HepG2 (cell line): ENCODE measurements around the gene WNK2. TPM values are rescaled to one million over a fixed set of nuclear protein-coding genes. Genes with fewer than 3 reads are reported as not detected.
A peak's percentile ranks its signal among the peaks of the same experiment; 100 is the strongest.

Experiments
- ATAC-seq: fragments of 200-7000 bp; cut with Tn5 transposase; 3 replicates; pipeline ENCODE4 v1.9.1; 2020; ENCODE audit warnings: mild to moderate bottlenecking, moderate library complexity
- BruUV-seq: library from RNA; stranded (reverse); fragments of 400-500 nt; replicated peaks from 2 replicates; lab custom pipeline; 2021; lab: Mats Ljungman, UMichigan
- CTCF ChIA-PET: fragments of 300-600 bp; formaldehyde crosslinking; extraction: SDS; loops from one replicate; lab custom pipeline; 2021; ENCODE audit warnings: low total read pairs, inconsistent platforms, low intra/inter-chr PET ratio; lab: Yijun Ruan, JAX
- POLR2A ChIA-PET: fragments of 350-600 bp; sonication (Branson Sonifier 250); formaldehyde crosslinking; loops from one replicate; lab custom pipeline; 2020; ENCODE audit warnings: antibody characterized with exemption, inconsistent platforms; lab: Yijun Ruan, JAX
- DNase-seq: peaks from one replicate; pipeline ENCODE4 v3.0.0-alpha.2; 2015; ENCODE audit warnings: low spot score
- FAIRE-seq: peaks from 3 replicates; lab custom pipeline; 2011; peaks lifted over from hg19 to GRCh38; lab: Jason Lieb, UNC
- H2AFZ ChIP-seq: one replicate; pipeline ENCODE4 v1.6.1; 2011; ENCODE audit warnings: low read length, inconsistent platforms
- H3K27ac ChIP-seq: fragments of 300-600 bp; 3 replicates; pipeline ENCODE4 v1.8.0; 2011; ENCODE audit warnings: mixed run types, mild to moderate bottlenecking, mixed read lengths, low read length, inconsistent platforms; ENCODE audit not compliant: insufficient read depth; ENCODE audit errors: extremely low read length
- H3K27me3 ChIP-seq, 2 experiments: fragments of 200-600 bp in 1 of 2; 2 replicates in 1 of 2; 3 replicates in 1 of 2; pipeline versions ENCODE4 v1.6.0 to v1.8.0; 2011; ENCODE audit warnings: low read length in 2 of 2, mild to moderate bottlenecking in 2 of 2, moderate library complexity in 2 of 2, inconsistent platforms in 1 of 2; ENCODE audit not compliant: insufficient read depth in 2 of 2, control insufficient read depth in 1 of 2
- H3K36me3 ChIP-seq, 2 experiments: fragments of 200-600 bp in 1 of 2; replicated peaks in 1 of 2; 2 replicates in 1 of 2; 3 replicates in 1 of 2; pipeline versions ENCODE4 v1.5.1 to v1.8.0; 2011; ENCODE audit warnings: low read length in 2 of 2, inconsistent platforms in 1 of 2; ENCODE audit not compliant: insufficient read depth in 2 of 2, control insufficient read depth in 1 of 2
- H3K4me1 ChIP-seq: 2 replicates; pipeline ENCODE4 v1.5.1; 2012; ENCODE audit warnings: low read length, inconsistent platforms; ENCODE audit not compliant: insufficient read depth
- H3K4me2 ChIP-seq: 2 replicates; pipeline ENCODE4 v1.6.0; 2011; ENCODE audit warnings: low read depth, low read length, inconsistent platforms
- H3K4me3 ChIP-seq, 3 experiments: fragments of 200-600 bp in 1 of 3; sonication (generic), shearing (Covaris generic) in 1 of 3; replicated peaks in 1 of 3; 2 replicates each; pipeline ENCODE4 v1.5.1; 2011 to 2016; ENCODE audit warnings: low read length in 3 of 3, inconsistent platforms in 2 of 3, low read depth in 2 of 3, mild to moderate bottlenecking in 2 of 3, control low read depth in 1 of 3, mixed read lengths in 1 of 3; ENCODE audit not compliant: insufficient read depth in 1 of 3
- H3K79me2 ChIP-seq: one replicate; pipeline ENCODE4 v1.6.1; 2011; ENCODE audit warnings: low read length, inconsistent platforms; ENCODE audit not compliant: insufficient read depth
- H3K9ac ChIP-seq: 2 replicates; pipeline ENCODE4 v1.6.0; 2011; ENCODE audit warnings: mild to moderate bottlenecking, low read depth, low read length, inconsistent platforms; ENCODE audit not compliant: insufficient read depth
- H3K9me3 ChIP-seq: 2 replicates; pipeline ENCODE4 v1.5.1; 2012; ENCODE audit warnings: mild to moderate bottlenecking, low read length
- H4K20me1 ChIP-seq: 2 replicates; pipeline ENCODE4 v1.6.0; 2011; ENCODE audit warnings: inconsistent platforms, mild to moderate bottlenecking, low read length, moderate library complexity; ENCODE audit not compliant: insufficient read depth
- CHCHD3 ChIP-seq: sonication (generic); formaldehyde crosslinking; IDR thresholded peaks from 2 replicates; pipeline ENCODE4 v1.8.0; 2022; ENCODE audit warnings: mild to moderate bottlenecking, missing genetic modification reagents, moderate library complexity
- FOXA3 ChIP-seq: IDR thresholded peaks from 2 replicates; pipeline ENCODE4 v1.6.1; 2016; ENCODE audit warnings: missing genetic modification reagents, missing compliant biosample characterization
- HDAC1 ChIP-seq: sonication (generic); formaldehyde crosslinking; IDR thresholded peaks from 2 replicates; pipeline ENCODE4 v1.5.1; 2020; ENCODE audit warnings: mild to moderate bottlenecking, missing genetic modification reagents
- PITX1 ChIP-seq: sonication (generic); formaldehyde crosslinking; IDR thresholded peaks from 2 replicates; pipeline ENCODE4 v1.5.1; 2020; ENCODE audit warnings: mild to moderate bottlenecking, missing genetic modification reagents
- SATB2 ChIP-seq: sonication (generic); formaldehyde crosslinking; IDR thresholded peaks from 2 replicates; pipeline ENCODE4 v1.5.0; 2020; ENCODE audit warnings: missing genetic modification reagents
- SCMH1 ChIP-seq: sonication (generic); formaldehyde crosslinking; IDR thresholded peaks from 2 replicates; pipeline ENCODE4 v1.9.0; 2021; ENCODE audit warnings: missing genetic modification reagents, mild to moderate bottlenecking, borderline replicate concordance
- SRF ChIP-seq: IDR thresholded peaks from 2 replicates; pipeline ENCODE4 v1.6.1; 2011; ENCODE audit warnings: mild to moderate bottlenecking, low read depth, low read length, moderate library complexity
- ZNF143 ChIP-seq: sonication (generic); formaldehyde crosslinking; IDR thresholded peaks from 2 replicates; pipeline ENCODE4 v1.4.0; 2020; ENCODE audit warnings: missing genetic modification reagents
- ZNF234 ChIP-seq: sonication (generic); formaldehyde crosslinking; conservative IDR thresholded peaks from 2 replicates; pipeline ENCODE4 v1.5.1; 2020; ENCODE audit warnings: mild to moderate bottlenecking, missing genetic modification reagents
- ZNF251 ChIP-seq: sonication (generic); formaldehyde crosslinking; IDR thresholded peaks from 2 replicates; pipeline ENCODE4 v1.9.0; 2021; ENCODE audit warnings: mild to moderate bottlenecking, missing genetic modification reagents
- ZNF256 ChIP-seq: sonication (generic); formaldehyde crosslinking; conservative IDR thresholded peaks from 2 replicates; pipeline ENCODE4 v1.4.0; 2020; ENCODE audit warnings: missing genetic modification reagents
- ZNF263 ChIP-seq: sonication (generic); formaldehyde crosslinking; IDR thresholded peaks from 2 replicates; pipeline ENCODE4 v1.4.0; 2020; ENCODE audit warnings: missing genetic modification reagents
- ZNF530 ChIP-seq: sonication (generic); formaldehyde crosslinking; IDR thresholded peaks from 2 replicates; pipeline ENCODE4 v1.5.0; 2020; ENCODE audit warnings: low read depth, mild to moderate bottlenecking, missing genetic modification reagents
- ZNF615 ChIP-seq: sonication (generic); formaldehyde crosslinking; IDR thresholded peaks from 2 replicates; pipeline ENCODE4 v1.5.0; 2020; ENCODE audit warnings: mild to moderate bottlenecking, missing genetic modification reagents, borderline replicate concordance
- ZNF768 ChIP-seq: sonication (generic); formaldehyde crosslinking; IDR thresholded peaks from 2 replicates; pipeline ENCODE4 v1.4.0; 2020; ENCODE audit warnings: missing genetic modification reagents
- ZNF841 ChIP-seq: sonication (generic); formaldehyde crosslinking; IDR thresholded peaks from 2 replicates; pipeline ENCODE4 v1.8.1; 2023; ENCODE audit warnings: missing genetic modification reagents, borderline replicate concordance
- WGBS: methylation state at CpG from one replicate; pipeline ENCODE4 v1.1.6; 2017; ENCODE audit warnings: low lambda C conversion rate; 5-methylcytosine and 5-hydroxymethylcytosine counted together
- in situ Hi-C: cut with HindIII; loops from 2 replicates; pipeline ENCODE4 v1.10.0; 2017; ENCODE audit warnings: low pct_unique_long_range_greater_than_20kb; ENCODE audit not compliant: extremely low pct_ligation_motif_present
- intact Hi-C: fragments of 100-400 bp; cut with micrococcal nuclease; formaldehyde crosslinking; loops from one replicate; pipeline ENCODE4 v1.10.0; 2022; ENCODE audit not compliant: unreplicated experiment
- polyA plus RNA-seq, 8 experiments: library from polyadenylated mRNA; depleted of rRNA in 3 of 8; stranded (reverse) in 7 of 8; unstranded in 1 of 8; fragments of >200 nt; fragmentation: Illumina TruSeq in 4 of 8; extraction: Trizol in 4 of 8; gene quantifications; 2 replicates each; pipeline versions ENCODE4 v1.2.1 to v1.2.3, GENCODE V29; 2011 to 2016; ENCODE audit warnings: low read depth in 4 of 8, missing spikeins in 1 of 8, mixed read lengths in 1 of 8; ENCODE audit not compliant: insufficient read depth in 1 of 8
- total RNA-seq, 5 experiments: library from RNA; depleted of rRNA; stranded (reverse); fragments of >200 nt; fragmentation: Illumina TruSeq; extraction: Trizol; gene quantifications; 2 replicates each; pipeline ENCODE4 v1.2.3, GENCODE V29; 2016; ENCODE audit warnings: low read depth in 1 of 5
- TF ChIP-seq, protein P1 (sequence below): sonication (generic); formaldehyde crosslinking; IDR thresholded peaks from 2 replicates; pipeline ENCODE4 v1.4.0; 2020; ENCODE audit warnings: missing genetic modification reagents, low read depth, mild to moderate bottlenecking, borderline replicate concordance

WNK2 gene
- total and polyA plus RNA-seq, 2 of the 13 experiments (the other 11 are each of a cell fraction or from before 2014, with no cell fraction given): 10.5 to 12.0 TPM

DNA sequence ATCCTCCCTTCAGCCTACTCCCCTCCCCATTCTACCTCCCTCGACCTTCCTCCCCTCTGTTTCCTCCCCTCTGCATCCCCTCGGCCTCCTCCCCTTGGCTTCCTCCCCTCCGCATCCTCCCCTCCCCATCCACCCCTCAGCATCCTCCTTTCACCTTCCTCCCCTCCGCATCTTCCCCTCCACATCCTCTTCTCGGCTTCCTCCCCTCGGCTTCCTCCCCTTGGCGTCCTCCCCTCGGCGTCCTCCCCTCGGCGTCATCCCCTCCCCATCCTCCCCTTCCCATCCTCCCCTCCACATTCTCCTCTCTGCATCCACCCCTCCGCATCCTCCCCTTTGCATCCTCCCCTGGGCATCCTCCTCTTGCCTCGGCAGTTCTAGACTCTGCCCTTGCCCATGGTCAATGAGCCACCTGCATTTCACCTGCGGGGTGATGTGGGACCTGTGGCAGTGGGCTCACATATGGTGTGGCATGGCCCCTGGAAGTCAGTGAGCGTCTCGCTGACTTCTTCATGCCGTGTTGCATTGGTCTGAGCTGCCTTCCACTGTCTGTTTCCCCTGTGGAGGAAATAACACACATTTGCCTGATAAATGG, 113.0 kb downstream of the WNK2 start:
- no peaks in the 10 kb centered on the region for H3K9me3 ChIP-seq
- no peaks in the 10 kb centered on the region for H4K20me1 ChIP-seq
- in situ Hi-C loops (no loop called here), intact Hi-C loops (loop anchor here (10.0 kb wide), 1 partner anchor 52 kb away; no protein-coding TSS in a partner anchor)
- BruUV-seq: no TSS peak
- H3K4me2 ChIP-seq: no peak overlapping the region
- 95% methylated on average over 17 of the region's 17 CpGs for WGBS
- TF ChIP-seq SATB2 (CRISPR knock-in tag) (no peak), ZNF530 (CRISPR knock-in tag) (no peak), FOXA3 (CRISPR knock-in tag) (no peak), ZNF234 (no peak), SCMH1 (no peak)
- FAIRE-seq (no peak), ATAC-seq (no peak), DNase-seq (no peak)
- peaks cover 74% of the 10 kb centered on the region for H3K4me1 ChIP-seq
- peaks cover 7 to 9% of the 10 kb centered on the region in 2 experiments; a peak in 3 of 5 replicates for H3K36me3 ChIP-seq
- H2AFZ ChIP-seq: no peak overlapping the region
- H3K9ac ChIP-seq: no peak overlapping the region
- no peak overlapping the region for H3K4me3 ChIP-seq
- no peaks in the 10 kb centered on the region for H3K79me2 ChIP-seq
- H3K27ac ChIP-seq: peak overlapping the region; percentile 95
- ChIA-PET POLR2A (interaction anchor here (2.8 kb wide), 2 partner anchors 8 to 163 kb away, joined by 30 to 67 read pairs; partner anchors contain the start of gene NINJ1), CTCF (no interaction called here)
- H3K27me3 ChIP-seq: no peaks in the 10 kb centered on the region

DNA sequence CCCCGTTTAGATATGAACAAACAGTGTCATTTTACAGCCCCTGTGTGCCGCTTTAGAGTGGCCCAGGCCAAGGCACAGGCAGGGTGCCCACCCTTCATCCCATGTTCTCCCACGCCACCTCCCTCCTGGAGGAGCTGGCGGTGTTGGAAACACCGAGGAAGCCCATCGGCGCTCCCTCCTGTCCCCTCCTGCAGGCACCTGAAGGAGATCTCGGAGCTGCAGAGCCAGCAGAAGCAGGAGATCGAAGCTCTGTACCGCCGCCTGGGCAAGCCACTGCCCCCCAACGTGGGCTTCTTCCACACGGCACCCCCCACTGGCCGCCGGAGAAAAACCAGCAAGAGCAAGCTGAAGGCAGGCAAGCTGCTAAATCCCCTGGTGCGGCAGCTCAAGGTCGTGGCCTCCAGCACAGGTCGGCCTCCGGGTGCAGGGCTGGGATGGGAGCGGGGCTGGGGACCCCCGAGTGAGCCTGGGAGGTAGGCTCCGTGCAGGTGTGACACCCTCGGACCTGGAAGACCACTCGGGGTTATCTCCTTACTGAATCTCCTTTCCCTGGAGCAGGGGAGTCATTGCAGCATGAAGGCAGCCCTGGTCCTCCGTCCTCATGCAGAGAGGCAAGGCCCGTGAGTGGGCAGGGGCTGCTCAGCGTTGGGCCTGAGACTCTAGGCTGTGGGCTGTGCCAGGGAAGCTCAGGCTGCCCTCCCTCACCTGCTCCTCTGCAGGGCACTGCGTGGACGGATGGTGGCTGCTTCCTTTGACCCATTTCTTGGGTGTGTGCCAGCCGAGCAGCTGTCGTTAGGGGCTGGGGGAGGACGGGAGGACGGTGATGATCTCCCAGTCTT, 113.9 kb downstream of the WNK2 start:
- H3K79me2 ChIP-seq: no peaks in the 10 kb centered on the region
- no TSS peak for BruUV-seq
- H3K9ac ChIP-seq: peak overlapping the region; percentile 65
- H3K27me3 ChIP-seq: no peaks in the 10 kb centered on the region
- H3K4me2 ChIP-seq: peak overlapping the region; percentile 64
- H3K4me1 ChIP-seq: peaks cover 83% of the 10 kb centered on the region
- in situ Hi-C loops: no loop called here
- no peaks in the 10 kb centered on the region for H4K20me1 ChIP-seq
- POLR2A ChIA-PET: interaction anchor here (0.7 to 2.8 kb wide), 13 partner anchors 9 to 269 kb away, joined by 3 to 67 read pairs (median 8); partner anchors contain the start of gene NINJ1
- FAIRE-seq: no peak
- H3K27ac ChIP-seq: peak overlapping the region; percentile 95
- ATAC-seq: no peak
- CTCF ChIA-PET: no interaction called here
- intact Hi-C loops: loop anchor here (10.0 kb wide), 1 partner anchor 53 kb away; no protein-coding TSS in a partner anchor
- 94% methylated on average over 7 of the region's 33 CpGs for WGBS
- no peak overlapping the region for H2AFZ ChIP-seq
- H3K4me3 ChIP-seq: peak overlapping the region in 1 of 3 experiments; percentile 55; a peak in 2 of 6 replicates
- H3K9me3 ChIP-seq: no peaks in the 10 kb centered on the region
- peaks cover 2 to 3% of the 10 kb centered on the region in 2 experiments; a peak in 2 of 5 replicates for H3K36me3 ChIP-seq
- DNase-seq: no peak
- TF ChIP-seq ZNF143 (CRISPR knock-in tag) (no peak), ZNF841 (CRISPR knock-in tag) (no peak), ZNF263 (peak; percentile 10; the same call in 1 of the 2 replicates), ZNF256 (CRISPR knock-in tag) (no peak), CHCHD3 (0 out of 2 replicates have a peak, but pooled peaks have one; percentile 64), ZNF251 (CRISPR knock-in tag) (peak; percentile 14; the same call in 1 of the 2 replicates), ZNF615 (no peak), SRF (no peak), PITX1 (CRISPR knock-in tag) (peak; percentile 52; the same call in 1 of the 2 replicates), HDAC1 (CRISPR knock-in tag) (0 out of 2 replicates have a peak, but pooled peaks have one; percentile 11), ZNF768 (CRISPR knock-in tag) (peak; percentile 46; the same call in 1 of the 2 replicates)
- TF ChIP-seq, protein P1, sequence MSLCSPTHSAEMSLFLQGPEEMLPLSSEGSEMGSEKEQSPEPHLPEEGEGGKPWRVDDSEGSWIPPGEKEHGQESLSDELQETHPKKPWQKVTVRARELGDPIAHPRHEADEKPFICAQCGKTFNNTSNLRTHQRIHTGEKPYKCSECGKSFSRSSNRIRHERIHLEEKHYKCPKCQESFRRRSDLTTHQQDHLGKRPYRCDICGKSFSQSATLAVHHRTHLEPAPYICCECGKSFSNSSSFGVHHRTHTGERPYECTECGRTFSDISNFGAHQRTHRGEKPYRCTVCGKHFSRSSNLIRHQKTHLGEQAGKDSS: no peak
